HL-60 (cell line): Measurements from ENCODE around the gene FASTKD3.

Experiments used
- CTCF ChIP-seq: IDR thresholded peaks from one replicate; pipeline ENCODE4 v1.5.1; 2011; ENCODE audit warnings: low read length, control low read depth, inconsistent platforms; ENCODE audit not compliant: insufficient read depth
- GABPA ChIP-seq: IDR thresholded peaks from 2 replicates; pipeline ENCODE4 v1.6.1; 2012; ENCODE audit warnings: low read depth
- POLR2AphosphoS5 ChIP-seq: IDR thresholded peaks from 2 replicates; pipeline ENCODE4 v1.6.1; 2012; ENCODE audit warnings: low read depth

GRCh38 chr5:7875151-7875550, 6.3 kb upstream of the FASTKD3 start:
- no peak for TF ChIP-seq CTCF
- no peak for TF ChIP-seq POLR2AphosphoS5
- no peak for TF ChIP-seq GABPA
